Measurements from ENCODE around the gene LGR4. TPM values are rescaled to one million over a fixed set of nuclear protein-coding genes. Genes with fewer than 3 reads are reported as not detected.
A peak's percentile ranks its signal among the peaks of the same experiment; 100 is the strongest.

LGR4 gene
- total RNA-seq, 2 donors from 2014 or later = 31.1 to 40.6 TPM

GRCh38 chr11:27409049-27409448 is 63.5 kb downstream of the LGR4 start:
- no peak for TF ChIP-seq CTCF (IDR thresholded peaks at IDR 0.05)
- no peaks in the 10 kb centered on the region for H3K27me3 ChIP-seq
- H3K36me3 ChIP-seq = no peaks in the 10 kb centered on the region
- no peak for DNase-seq (ENCODE audit: low spot score)
- H3K27ac ChIP-seq = peak overlapping the region; percentile 29 to 61
- H3K9me3 ChIP-seq = no peaks in the 10 kb centered on the region
- H3K4me3 ChIP-seq = no peak overlapping the region
- H3K4me1 ChIP-seq = peaks cover 0 to 31% of the 10 kb centered on the region in 2 donors

GRCh38 chr11:27408246-27408800 is 64.3 kb downstream of the LGR4 start:
- H3K27ac ChIP-seq = peak overlapping the region; percentile 23 to 61
- peaks cover 0 to 31% of the 10 kb centered on the region in 2 donors for H3K4me1 ChIP-seq
- TF ChIP-seq CTCF (IDR thresholded peaks at IDR 0.05) = no peak
- H3K9me3 ChIP-seq = no peaks in the 10 kb centered on the region
- H3K27me3 ChIP-seq = no peaks in the 10 kb centered on the region
- H3K4me3 ChIP-seq = no peak overlapping the region
- H3K36me3 ChIP-seq = no peaks in the 10 kb centered on the region
- no peak for DNase-seq (ENCODE audit: low spot score)

GRCh38 chr11:27406498-27407354 is 65.9 kb downstream of the LGR4 start:
- Histone ChIP-seq H3K4me1 (peaks cover 0 to 31% of the 10 kb centered on the region in 2 donors), H3K27me3 (no peaks in the 10 kb centered on the region)
- no peak for TF ChIP-seq CTCF (IDR thresholded peaks at IDR 0.05)

GRCh38 chr11:27405134-27405533 is 67.5 kb downstream of the LGR4 start:
- no peak for TF ChIP-seq CTCF (IDR thresholded peaks at IDR 0.05)
- Histone ChIP-seq H3K27me3 (no peaks in the 10 kb centered on the region), H3K27ac (peak overlapping the region; percentile 30 to 39), H3K4me1 (peaks cover 0 to 31% of the 10 kb centered on the region in 2 donors), H3K36me3 (no peaks in the 10 kb centered on the region), H3K9me3 (no peaks in the 10 kb centered on the region), H3K4me3 (no peak overlapping the region)
- no peak for DNase-seq (ENCODE audit: low spot score)

More at GRCh38 chr11:27406498-27407354, 65.9 kb downstream of the LGR4 start:
- Histone ChIP-seq H3K27ac (peak overlapping the region; percentile 30 to 39), H3K9me3 (no peaks in the 10 kb centered on the region), H3K4me3 (no peak overlapping the region), H3K36me3 (no peaks in the 10 kb centered on the region)
- DNase-seq (ENCODE audit: low spot score) = no peak

GRCh38 chr11:27404427-27404826 is 68.2 kb downstream of the LGR4 start:
- Histone ChIP-seq H3K27ac (peak overlapping the region in 1 of 2 donors; percentile 39), H3K36me3 (no peaks in the 10 kb centered on the region), H3K4me1 (peaks cover 0 to 31% of the 10 kb centered on the region in 2 donors)

More at GRCh38 chr11:27404427-27404826, 68.2 kb downstream of the LGR4 start:
- Histone ChIP-seq H3K4me3 (no peak overlapping the region), H3K9me3 (no peaks in the 10 kb centered on the region), H3K27me3 (no peaks in the 10 kb centered on the region)
- TF ChIP-seq CTCF (IDR thresholded peaks at IDR 0.05) = no peak
- no peak for DNase-seq (ENCODE audit: low spot score)
